ENCODE measurements around the gene DDX43.

GRCh38 chr6:73393278-73393677 is 1.4 kb upstream of the DDX43 start:
- TF ChIP-seq YY1 (IDR thresholded peaks at IDR 0.05; ENCODE audit: low read depth) = no peak
- no peak for TF ChIP-seq SIN3A (IDR thresholded peaks at IDR 0.05; ENCODE audit: borderline replicate concordance, low read depth, low read length)
- TF ChIP-seq CTCF (IDR thresholded peaks at IDR 0.05) = no peak
- no peak for TF ChIP-seq EP300 (IDR thresholded peaks at IDR 0.05; ENCODE audit: borderline replicate concordance in 1 of 2, low read depth in 1 of 2, low read length in 1 of 2)
- TF ChIP-seq JUND (IDR thresholded peaks at IDR 0.05) = no peak
- TF ChIP-seq RCOR1 (IDR thresholded peaks at IDR 0.05; ENCODE audit: low read length) = no peak
